ENCODE data around the gene NOTO. TPM values are rescaled to one million over a fixed set of nuclear protein-coding genes. Genes with fewer than 3 reads are reported as not detected.

Gene NOTO
- total and polyA plus RNA-seq, 2 of the 8 experiments (the other 6 are each of a cell fraction or from before 2014, with no cell fraction given) = 0.33 to 0.54 TPM

DNA sequence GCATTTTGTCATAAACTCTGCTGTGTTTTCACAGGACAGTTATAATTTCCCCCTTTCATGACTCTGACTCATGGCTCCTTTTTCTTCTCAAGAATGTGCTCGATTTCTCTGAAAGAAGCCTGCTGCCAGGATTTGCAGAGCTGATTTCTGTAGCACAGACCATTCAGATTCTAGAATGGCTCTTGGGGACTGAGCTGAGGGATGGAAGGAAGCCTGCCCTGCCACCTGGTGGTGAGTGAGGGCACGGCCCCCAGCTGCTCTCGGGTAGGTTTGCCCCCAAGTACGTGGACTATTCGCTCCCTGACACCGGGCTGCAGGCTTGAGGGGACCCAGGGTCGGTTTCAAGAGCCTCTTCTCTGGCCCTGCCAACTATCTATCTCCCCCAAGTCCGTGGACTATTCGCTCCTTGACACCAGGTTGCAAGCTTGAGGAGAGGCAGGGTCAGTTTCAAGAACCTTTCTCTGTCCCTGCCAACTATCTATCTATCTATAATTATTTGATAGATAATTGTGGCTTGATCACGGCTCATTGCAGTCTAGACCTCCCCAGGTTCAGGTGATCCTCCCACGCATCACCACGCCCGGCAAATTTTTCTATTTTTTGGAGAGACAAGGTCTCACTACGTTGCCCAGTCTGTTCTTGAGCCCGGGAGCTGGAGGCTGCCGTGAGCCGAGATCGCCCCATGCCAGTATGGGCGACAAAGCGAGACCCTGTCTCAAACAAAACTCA lies 10.2 kb downstream of the NOTO start:
- Histone ChIP-seq H2BK120ac (replicated peaks; ENCODE audit: low read depth, low read length) (no peak overlapping the region), H2BK20ac (ENCODE audit: low read length) (no peak overlapping the region), H3K14ac (ENCODE audit: insufficient read length) (no peak overlapping the region), H2AK5ac (ENCODE audit: low read depth, low read length) (no peak overlapping the region), H2BK5ac (ENCODE audit: low read depth, low read length) (no peak overlapping the region), H3K27ac (ENCODE audit: low read depth, low read length) (no peak overlapping the region), H3K36me3 (ENCODE audit: control insufficient read depth in 2 of 4, insufficient read depth in 4 of 4, low read length in 3 of 4) (no peaks in the 10 kb centered on the region), H3K18ac (ENCODE audit: extremely low read depth, low read length) (no peak overlapping the region), H3K9ac (replicated peaks in 1 of 4; ENCODE audit: extremely low read depth in 1 of 4, low read depth in 3 of 4, low read length in 3 of 4) (no peak overlapping the region), H3K4me2 (ENCODE audit: insufficient read depth in 1 of 2, low read depth in 2 of 2, low read length in 2 of 2) (no peak overlapping the region; a peak in 1 of 4 replicates), H3K79me2 (ENCODE audit: control insufficient read depth in 1 of 2, insufficient read depth in 2 of 2, low read length in 2 of 2) (peaks cover 5 to 28% of the 10 kb centered on the region in 2 experiments), H3K23me2 (ENCODE audit: low read depth, low read length) (peaks cover 3% of the 10 kb centered on the region; the same call in 1 of the 2 replicates), H3K4me1 (replicated peaks in 1 of 4; ENCODE audit: control insufficient read depth in 3 of 4, insufficient read depth in 4 of 4, low read length in 3 of 4) (peaks cover 2 to 3% (median 3%) of the 10 kb centered on the region in 4 experiments; a peak in 4 of 7 replicates), H2BK12ac (ENCODE audit: low read depth, low read length) (no peak overlapping the region), H2AFZ (ENCODE audit: low read length) (no peak overlapping the region), H3K56ac (replicated peaks; ENCODE audit: insufficient read length, low read depth, low read length) (no peak overlapping the region), H3K79me1 (ENCODE audit: low read depth, low read length) (peaks cover 6% of the 10 kb centered on the region), H3K4me3 (ENCODE audit: extremely low read depth in 1 of 4, insufficient read depth in 2 of 4, low read depth in 3 of 4, low read length in 4 of 4) (no peak overlapping the region), H3K23ac (ENCODE audit: insufficient read length) (no peak overlapping the region), H4K91ac (replicated peaks; ENCODE audit: insufficient read length, low read length) (no peak overlapping the region), H4K20me1 (replicated peaks in 1 of 2; ENCODE audit: control insufficient read depth in 1 of 2, insufficient read depth in 2 of 2, low read length in 2 of 2) (no peaks in the 10 kb centered on the region), H4K5ac (ENCODE audit: insufficient read length, low read depth, low read length) (no peak overlapping the region), H4K8ac (ENCODE audit: extremely low read depth, insufficient read depth, low read length) (no peak overlapping the region), H3K4ac (replicated peaks; ENCODE audit: insufficient read length, low read depth, low read length) (no peak overlapping the region), H2BK15ac (ENCODE audit: low read length) (0 out of 2 replicates have a peak overlapping the region, but pooled peaks have one; percentile 40), H3K9me3 (ENCODE audit: insufficient read depth in 2 of 2, low read depth in 1 of 2, low read length in 1 of 2) (no peaks in the 10 kb centered on the region), H3K27me3 (replicated peaks in 1 of 4; ENCODE audit: control insufficient read depth in 3 of 4, extremely low read depth in 1 of 4, insufficient read depth in 3 of 4, low read length in 3 of 4) (peaks cover 0 to 4% (median 2%) of the 10 kb centered on the region in 4 experiments; a peak in 1 of 7 replicates)
- WGBS, 2 experiments (ENCODE audit: extremely low coverage in 1 of 2, insufficient coverage in 1 of 2, insufficient read length in 1 of 2, insufficient replicate concordance in 2 of 2, low coverage in 1 of 2, low lambda C conversion rate in 2 of 2, missing lambda C conversion rate in 1 of 2) = 48% methylated on average over 20 of the region's 20 CpGs; no CpG with 5 or more reads in 1 of the 2 experiments
- ChIA-PET CTCF (ENCODE audit: partially characterized antibody) (interaction anchor here (0.6 to 8.4 kb wide), 55 partner anchors 8 to 321 kb away, joined by 3 to 92 read pairs (median 5); partner anchors contain the start of genes CCT7, NOTO and PRADC1), POLR2A (ENCODE audit: partially characterized antibody) (interaction anchor here (0.8 to 6.2 kb wide), 9 partner anchors 10 to 127 kb away, joined by 3 to 39 read pairs (median 6); partner anchors contain the start of genes CCT7, NOTO and PRADC1)
- FAIRE-seq (no peak), DNase-seq (ENCODE audit: low read depth in 1 of 2, low spot score in 2 of 2) (peak in 1 of 2 experiments; percentile 90)
- peak; percentile 3 for TF ChIP-seq ASH2L (IDR thresholded peaks at IDR 0.05; ENCODE audit: low read length)
- TF ChIP-seq, protein P1, sequence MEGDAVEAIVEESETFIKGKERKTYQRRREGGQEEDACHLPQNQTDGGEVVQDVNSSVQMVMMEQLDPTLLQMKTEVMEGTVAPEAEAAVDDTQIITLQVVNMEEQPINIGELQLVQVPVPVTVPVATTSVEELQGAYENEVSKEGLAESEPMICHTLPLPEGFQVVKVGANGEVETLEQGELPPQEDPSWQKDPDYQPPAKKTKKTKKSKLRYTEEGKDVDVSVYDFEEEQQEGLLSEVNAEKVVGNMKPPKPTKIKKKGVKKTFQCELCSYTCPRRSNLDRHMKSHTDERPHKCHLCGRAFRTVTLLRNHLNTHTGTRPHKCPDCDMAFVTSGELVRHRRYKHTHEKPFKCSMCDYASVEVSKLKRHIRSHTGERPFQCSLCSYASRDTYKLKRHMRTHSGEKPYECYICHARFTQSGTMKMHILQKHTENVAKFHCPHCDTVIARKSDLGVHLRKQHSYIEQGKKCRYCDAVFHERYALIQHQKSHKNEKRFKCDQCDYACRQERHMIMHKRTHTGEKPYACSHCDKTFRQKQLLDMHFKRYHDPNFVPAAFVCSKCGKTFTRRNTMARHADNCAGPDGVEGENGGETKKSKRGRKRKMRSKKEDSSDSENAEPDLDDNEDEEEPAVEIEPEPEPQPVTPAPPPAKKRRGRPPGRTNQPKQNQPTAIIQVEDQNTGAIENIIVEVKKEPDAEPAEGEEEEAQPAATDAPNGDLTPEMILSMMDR (IDR thresholded peaks at IDR 0.05; ENCODE audit: control extremely low read depth in 1 of 3, insufficient read depth in 1 of 3, low read depth in 1 of 3, low read length in 3 of 3) = peak; percentile 85 to 98 (median 97)

All from H1 (cell line).